Neutrophil (primary cell): Measurements from ENCODE around the gene CRTC3.

Experiments
- H3K27ac ChIP-seq: fragments of 200-600 bp; sonication (generic); 2 replicates; pipeline ENCODE4 v1.5.1; 2016; ENCODE audit warnings: mild to moderate bottlenecking, moderate library complexity
- H3K27me3 ChIP-seq: fragments of 200-600 bp; sonication (generic); 2 replicates; pipeline ENCODE4 v1.6.0; 2016; ENCODE audit warnings: mild to moderate bottlenecking
- H3K36me3 ChIP-seq: fragments of 200-600 bp; sonication (generic); 2 replicates; pipeline ENCODE4 v1.5.1; 2017
- H3K4me1 ChIP-seq, 2 experiments: fragments of 200-600 bp in 1 of 2; sonication (generic) in 1 of 2; 1 replicate in 1 of 2; 2 replicates in 1 of 2; pipeline versions ENCODE4 v1.5.1 to v1.6.1; 2013 to 2016; ENCODE audit warnings: low read depth in 1 of 2, low read length in 1 of 2, mild to moderate bottlenecking in 1 of 2, moderate library complexity in 1 of 2; ENCODE audit not compliant: control insufficient read depth in 1 of 2, insufficient read depth in 1 of 2
- H3K4me3 ChIP-seq, 2 experiments: fragments of 200-600 bp in 1 of 2; sonication (generic) in 1 of 2; 1 replicate in 1 of 2; 2 replicates in 1 of 2; pipeline ENCODE4 v1.5.1; 2013 to 2016; ENCODE audit warnings: low read depth in 1 of 2, low read length in 1 of 2, mild to moderate bottlenecking in 1 of 2, moderate library complexity in 1 of 2
- H3K9me3 ChIP-seq: fragments of 200-600 bp; sonication (generic); 2 replicates; pipeline ENCODE4 v1.5.1; 2016
- TF ChIP-seq, protein P1 (sequence below): fragments of 200-600 bp; sonication (generic); IDR thresholded peaks from 2 replicates; pipeline ENCODE4 v1.5.1; 2016; ENCODE audit warnings: antibody characterized with exemption

Gene CRTC3

GRCh38 chr15:90576711-90577389 is 47.1 kb downstream of the CRTC3 start:
- Histone ChIP-seq H3K36me3 (no peaks in the 10 kb centered on the region), H3K9me3 (no peaks in the 10 kb centered on the region)

GRCh38 chr15:90579213-90579612 is 49.5 kb downstream of the CRTC3 start:
- Histone ChIP-seq H3K36me3 (no peaks in the 10 kb centered on the region), H3K27ac (no peak overlapping the region), H3K9me3 (no peaks in the 10 kb centered on the region), H3K4me1 (peaks cover 2 to 3% of the 10 kb centered on the region in 2 experiments), H3K4me3 (no peak overlapping the region), H3K27me3 (peaks cover 23% of the 10 kb centered on the region)
- TF ChIP-seq, protein P1, sequence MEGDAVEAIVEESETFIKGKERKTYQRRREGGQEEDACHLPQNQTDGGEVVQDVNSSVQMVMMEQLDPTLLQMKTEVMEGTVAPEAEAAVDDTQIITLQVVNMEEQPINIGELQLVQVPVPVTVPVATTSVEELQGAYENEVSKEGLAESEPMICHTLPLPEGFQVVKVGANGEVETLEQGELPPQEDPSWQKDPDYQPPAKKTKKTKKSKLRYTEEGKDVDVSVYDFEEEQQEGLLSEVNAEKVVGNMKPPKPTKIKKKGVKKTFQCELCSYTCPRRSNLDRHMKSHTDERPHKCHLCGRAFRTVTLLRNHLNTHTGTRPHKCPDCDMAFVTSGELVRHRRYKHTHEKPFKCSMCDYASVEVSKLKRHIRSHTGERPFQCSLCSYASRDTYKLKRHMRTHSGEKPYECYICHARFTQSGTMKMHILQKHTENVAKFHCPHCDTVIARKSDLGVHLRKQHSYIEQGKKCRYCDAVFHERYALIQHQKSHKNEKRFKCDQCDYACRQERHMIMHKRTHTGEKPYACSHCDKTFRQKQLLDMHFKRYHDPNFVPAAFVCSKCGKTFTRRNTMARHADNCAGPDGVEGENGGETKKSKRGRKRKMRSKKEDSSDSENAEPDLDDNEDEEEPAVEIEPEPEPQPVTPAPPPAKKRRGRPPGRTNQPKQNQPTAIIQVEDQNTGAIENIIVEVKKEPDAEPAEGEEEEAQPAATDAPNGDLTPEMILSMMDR, result no peak

More at GRCh38 chr15:90576711-90577389, 47.1 kb downstream of the CRTC3 start:
- no peak overlapping the region for H3K4me3 ChIP-seq
- no peak overlapping the region for H3K27ac ChIP-seq
- H3K4me1 ChIP-seq, result peaks cover 3 to 7% of the 10 kb centered on the region in 2 experiments
- peaks cover 32% of the 10 kb centered on the region for H3K27me3 ChIP-seq
- TF ChIP-seq, protein P1, result no peak

- Histone ChIP-seq H3K4me3 (no peak overlapping the region), H3K9me3 (no peaks in the 10 kb centered on the region), H3K4me1 (peaks cover 2 to 3% of the 10 kb centered on the region in 2 experiments), H3K36me3 (no peaks in the 10 kb centered on the region), H3K27me3 (peaks cover 20% of the 10 kb centered on the region), H3K27ac (no peak overlapping the region)
- TF ChIP-seq, protein P1, result no peak
These were observed 50.4 kb downstream of the CRTC3 start for GRCh38 chr15:90580099-90580498.

DNA sequence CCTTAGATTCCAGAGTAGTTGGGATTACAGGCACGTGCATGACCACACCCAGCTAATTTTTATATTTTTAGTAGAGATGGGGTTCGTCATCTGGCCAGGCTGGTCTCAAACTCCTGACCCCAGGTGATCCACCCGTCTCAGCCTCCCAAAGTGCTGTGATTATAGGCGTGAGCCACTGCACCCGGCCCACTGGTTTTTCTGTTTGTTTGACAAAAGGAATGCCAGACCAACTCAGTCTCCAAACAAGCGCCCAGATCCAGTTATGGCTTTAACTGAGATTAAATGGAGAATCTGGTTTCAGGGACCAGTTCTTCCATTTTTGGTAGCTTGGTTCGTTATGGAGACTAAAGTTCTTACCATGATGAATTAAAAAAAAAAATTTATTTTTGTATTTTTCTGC is 50.8 kb downstream of the CRTC3 start:
- TF ChIP-seq, protein P1, result no peak
- Histone ChIP-seq H3K4me1 (peaks cover 2 to 3% of the 10 kb centered on the region in 2 experiments), H3K9me3 (no peaks in the 10 kb centered on the region), H3K27me3 (peaks cover 20% of the 10 kb centered on the region), H3K4me3 (no peak overlapping the region), H3K27ac (no peak overlapping the region), H3K36me3 (no peaks in the 10 kb centered on the region)

DNA sequence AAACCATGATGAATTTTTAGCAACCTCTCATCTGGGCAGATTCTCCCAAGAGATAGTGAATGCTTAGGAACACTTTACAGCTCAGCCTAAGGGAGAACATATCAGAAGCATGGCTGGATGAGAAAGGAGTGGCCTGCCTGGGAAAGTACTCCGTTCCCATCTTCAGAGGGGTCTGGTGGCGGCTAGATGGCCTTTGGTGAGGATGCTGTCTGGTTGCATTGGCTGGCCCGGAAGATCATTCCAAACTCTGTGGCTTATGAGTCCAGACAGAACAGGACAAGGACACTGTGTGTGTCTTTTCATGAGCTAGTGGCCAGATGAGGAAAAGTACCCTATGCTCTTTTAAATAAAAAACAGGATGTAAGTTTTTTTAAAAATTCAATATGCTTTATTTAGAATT is 51.2 kb downstream of the CRTC3 start:
- TF ChIP-seq, protein P1, result no peak
- Histone ChIP-seq H3K4me1 (peaks cover 2 to 3% of the 10 kb centered on the region in 2 experiments), H3K36me3 (no peaks in the 10 kb centered on the region), H3K27me3 (peaks cover 20% of the 10 kb centered on the region), H3K9me3 (no peaks in the 10 kb centered on the region), H3K4me3 (no peak overlapping the region), H3K27ac (no peak overlapping the region)
